Measurements from ENCODE around the gene ACADM.

The ACADM gene

GRCh38 chr1:75725266-75725665 lies 757 bp downstream of the ACADM start:
- H3K4me3 ChIP-seq (ENCODE audit: low read depth, low read length): no peak overlapping the region
- no peaks in the 10 kb centered on the region for H3K36me3 ChIP-seq (ENCODE audit: control insufficient read depth in 1 of 2, insufficient read depth in 2 of 2, low read length in 2 of 2)
- H3K23ac ChIP-seq (ENCODE audit: low read length): no peak overlapping the region
- peaks cover 5% of the 10 kb centered on the region for H3K79me2 ChIP-seq (ENCODE audit: control insufficient read depth, insufficient read depth, low read length, poor library complexity)
- H4K12ac ChIP-seq (ENCODE audit: low read depth, low read length): no peak overlapping the region
- no peak overlapping the region for H4K8ac ChIP-seq (ENCODE audit: low read depth, low read length)
- H3K9me3 ChIP-seq (ENCODE audit: insufficient read depth, low read depth, low read length): no peaks in the 10 kb centered on the region
- peak overlapping the region; percentile 48 for H3K4me2 ChIP-seq (ENCODE audit: low read length)
- H2BK5ac ChIP-seq (ENCODE audit: low read depth, low read length, poor library complexity): no peak overlapping the region
- peaks cover 0 to 3% of the 10 kb centered on the region in 2 experiments for H3K4me1 ChIP-seq (ENCODE audit: control insufficient read depth in 1 of 2, insufficient read depth in 2 of 2, low read length in 2 of 2)
- peaks cover 10% of the 10 kb centered on the region for H3K79me1 ChIP-seq (ENCODE audit: low read length)
- no CpG with 5 or more reads among the region's 1 CpG for WGBS (ENCODE audit: extremely low coverage, insufficient coverage, insufficient read length)
- DNase-seq: peak in 1 of 2 donors; percentile 13
- no peak overlapping the region for H3K4ac ChIP-seq (ENCODE audit: low read depth, low read length)
- no peak overlapping the region for H3K18ac ChIP-seq (ENCODE audit: low read length)
- H3K9ac ChIP-seq (ENCODE audit: low read length): no peak overlapping the region
- no peak overlapping the region for H2BK120ac ChIP-seq (ENCODE audit: insufficient read depth, low read length, poor library complexity)
- no peaks in the 10 kb centered on the region for H3K27me3 ChIP-seq (ENCODE audit: insufficient read depth, low read length)
- no peak overlapping the region for H2BK12ac ChIP-seq (ENCODE audit: low read length)
- H2AK5ac ChIP-seq (ENCODE audit: low read length): no peak overlapping the region
- H4K91ac ChIP-seq (ENCODE audit: low read depth, low read length): no peak overlapping the region
- no peak overlapping the region for H2AFZ ChIP-seq (ENCODE audit: insufficient read depth, low read length, poor library complexity)
- no peak overlapping the region for H3K27ac ChIP-seq (ENCODE audit: low read depth, low read length)
- no peak overlapping the region for H3K14ac ChIP-seq (ENCODE audit: low read length)

GRCh38 chr1:75725861-75726361 lies 1.4 kb downstream of the ACADM start:
- Histone ChIP-seq H3K4ac (ENCODE audit: low read depth, low read length) (no peak overlapping the region), H3K4me2 (ENCODE audit: low read length) (peak overlapping the region; percentile 34), H2AK5ac (ENCODE audit: low read length) (no peak overlapping the region), H3K27ac (ENCODE audit: low read depth, low read length) (no peak overlapping the region), H4K91ac (ENCODE audit: low read depth, low read length) (no peak overlapping the region), H3K14ac (ENCODE audit: low read length) (no peak overlapping the region), H3K79me1 (ENCODE audit: low read length) (peaks cover 10% of the 10 kb centered on the region), H3K9ac (ENCODE audit: low read length) (no peak overlapping the region), H4K12ac (ENCODE audit: low read depth, low read length) (no peak overlapping the region), H3K18ac (ENCODE audit: low read length) (no peak overlapping the region), H3K9me3 (ENCODE audit: insufficient read depth, low read depth, low read length) (no peaks in the 10 kb centered on the region), H3K79me2 (ENCODE audit: control insufficient read depth, insufficient read depth, low read length, poor library complexity) (peaks cover 5% of the 10 kb centered on the region), H2BK12ac (ENCODE audit: low read length) (no peak overlapping the region), H2BK5ac (ENCODE audit: low read depth, low read length, poor library complexity) (no peak overlapping the region), H2BK120ac (ENCODE audit: insufficient read depth, low read length, poor library complexity) (no peak overlapping the region), H3K27me3 (ENCODE audit: insufficient read depth, low read length) (no peaks in the 10 kb centered on the region), H3K4me1 (ENCODE audit: control insufficient read depth in 1 of 2, insufficient read depth in 2 of 2, low read length in 2 of 2) (peaks cover 0 to 3% of the 10 kb centered on the region in 2 experiments), H2AFZ (ENCODE audit: insufficient read depth, low read length, poor library complexity) (no peak overlapping the region), H3K23ac (ENCODE audit: low read length) (no peak overlapping the region), H4K8ac (ENCODE audit: low read depth, low read length) (no peak overlapping the region), H3K4me3 (ENCODE audit: low read depth, low read length) (no peak overlapping the region), H3K36me3 (ENCODE audit: control insufficient read depth in 1 of 2, insufficient read depth in 2 of 2, low read length in 2 of 2) (no peaks in the 10 kb centered on the region)
- peak in 1 of 2 donors; percentile 35 for DNase-seq
- no CpG with 5 or more reads among the region's 11 CpGs for WGBS (ENCODE audit: extremely low coverage, insufficient coverage, insufficient read length)

- no peak overlapping the region for H4K8ac ChIP-seq (ENCODE audit: low read depth, low read length)
- no peak overlapping the region for H3K23ac ChIP-seq (ENCODE audit: low read length)
- WGBS (ENCODE audit: extremely low coverage, insufficient coverage, insufficient read length): 100% methylated on average over 1 of the region's 3 CpGs
These were observed 3.1 kb downstream of the ACADM start for GRCh38 chr1:75727571-75727970.

GRCh38 chr1:75730432-75730831 lies 5.9 kb downstream of the ACADM start:
- Histone ChIP-seq H3K79me2 (ENCODE audit: control insufficient read depth, insufficient read depth, low read length, poor library complexity) (no peaks in the 10 kb centered on the region), H4K12ac (ENCODE audit: low read depth, low read length) (no peak overlapping the region), H2BK5ac (ENCODE audit: low read depth, low read length, poor library complexity) (no peak overlapping the region)

More at GRCh38 chr1:75727571-75727970, 3.1 kb downstream of the ACADM start:
- Histone ChIP-seq H2AK5ac (ENCODE audit: low read length) (no peak overlapping the region), H3K18ac (ENCODE audit: low read length) (no peak overlapping the region), H3K9me3 (ENCODE audit: insufficient read depth, low read depth, low read length) (no peaks in the 10 kb centered on the region), H3K27ac (ENCODE audit: low read depth, low read length) (no peak overlapping the region), H3K79me2 (ENCODE audit: control insufficient read depth, insufficient read depth, low read length, poor library complexity) (peaks cover 5% of the 10 kb centered on the region), H3K79me1 (ENCODE audit: low read length) (peaks cover 10% of the 10 kb centered on the region), H3K14ac (ENCODE audit: low read length) (no peak overlapping the region), H2BK120ac (ENCODE audit: insufficient read depth, low read length, poor library complexity) (no peak overlapping the region), H3K36me3 (ENCODE audit: control insufficient read depth in 1 of 2, insufficient read depth in 2 of 2, low read length in 2 of 2) (no peaks in the 10 kb centered on the region), H3K4me3 (ENCODE audit: low read depth, low read length) (no peak overlapping the region), H3K9ac (ENCODE audit: low read length) (no peak overlapping the region), H3K4me1 (ENCODE audit: control insufficient read depth in 1 of 2, insufficient read depth in 2 of 2, low read length in 2 of 2) (peaks cover 0 to 3% of the 10 kb centered on the region in 2 experiments), H4K12ac (ENCODE audit: low read depth, low read length) (no peak overlapping the region), H2BK5ac (ENCODE audit: low read depth, low read length, poor library complexity) (no peak overlapping the region), H2BK12ac (ENCODE audit: low read length) (no peak overlapping the region), H3K4ac (ENCODE audit: low read depth, low read length) (peak overlapping the region; percentile 52), H3K27me3 (ENCODE audit: insufficient read depth, low read length) (no peaks in the 10 kb centered on the region), H2AFZ (ENCODE audit: insufficient read depth, low read length, poor library complexity) (no peak overlapping the region), H4K91ac (ENCODE audit: low read depth, low read length) (no peak overlapping the region), H3K4me2 (ENCODE audit: low read length) (no peak overlapping the region)
- no peak for DNase-seq

More at GRCh38 chr1:75730432-75730831, 5.9 kb downstream of the ACADM start:
- H2AFZ ChIP-seq (ENCODE audit: insufficient read depth, low read length, poor library complexity): no peak overlapping the region
- DNase-seq: no peak
- H3K9me3 ChIP-seq (ENCODE audit: insufficient read depth, low read depth, low read length): no peaks in the 10 kb centered on the region
- H3K23ac ChIP-seq (ENCODE audit: low read length): no peak overlapping the region
- H3K4me1 ChIP-seq (ENCODE audit: control insufficient read depth in 1 of 2, insufficient read depth in 2 of 2, low read length in 2 of 2): peaks cover 0 to 3% of the 10 kb centered on the region in 2 experiments
- no peak overlapping the region for H2AK5ac ChIP-seq (ENCODE audit: low read length)
- H4K8ac ChIP-seq (ENCODE audit: low read depth, low read length): no peak overlapping the region
- H3K14ac ChIP-seq (ENCODE audit: low read length): no peak overlapping the region
- WGBS (ENCODE audit: extremely low coverage, insufficient coverage, insufficient read length): no CpG with 5 or more reads among the region's 2 CpGs
- peaks cover 5 to 7% of the 10 kb centered on the region in 2 experiments for H3K36me3 ChIP-seq (ENCODE audit: control insufficient read depth in 1 of 2, insufficient read depth in 2 of 2, low read length in 2 of 2)
- H3K27ac ChIP-seq (ENCODE audit: low read depth, low read length): no peak overlapping the region
- no peak overlapping the region for H3K9ac ChIP-seq (ENCODE audit: low read length)
- H2BK120ac ChIP-seq (ENCODE audit: insufficient read depth, low read length, poor library complexity): no peak overlapping the region
- no peak overlapping the region for H3K4ac ChIP-seq (ENCODE audit: low read depth, low read length)
- no peaks in the 10 kb centered on the region for H3K79me1 ChIP-seq (ENCODE audit: low read length)
- H2BK12ac ChIP-seq (ENCODE audit: low read length): no peak overlapping the region
- H3K4me3 ChIP-seq (ENCODE audit: low read depth, low read length): no peak overlapping the region
- no peak overlapping the region for H3K4me2 ChIP-seq (ENCODE audit: low read length)
- H3K27me3 ChIP-seq (ENCODE audit: insufficient read depth, low read length): no peaks in the 10 kb centered on the region
- H3K18ac ChIP-seq (ENCODE audit: low read length): no peak overlapping the region
- H4K91ac ChIP-seq (ENCODE audit: low read depth, low read length): no peak overlapping the region

All from trophoblast cell (in vitro differentiated cells and primary cell).